HG03378 (cell line): ENCODE measurements around the gene RRAD.
"Not testable (repeated sequence)": the region's sequence is repeated elsewhere in the genome, so short reads cannot be mapped to it uniquely, and the experiment has no call there.

Source experiments
- ATAC-seq: cut with Tn5 transposase; IDR thresholded peaks from one replicate; pipeline ENCODE4 v1.9.1; 2021; ENCODE audit warnings: mild to moderate bottlenecking, moderate library complexity; ENCODE audit not compliant: unreplicated experiment

The RRAD gene

GRCh38 chr16:66925322-66925840 lies at the start of gene RRAD:
Gene RRAD (minus strand): TSS chr16:66925535. CDS start chr16:66925179, 356 bp downstream.
- ATAC-seq: no peak

- not testable (repeated sequence) for ATAC-seq
Observed at GRCh38 chr16:66974932-66975246, 49.6 kb upstream of the RRAD start.

- ATAC-seq: not testable (repeated sequence)
Observed at GRCh38 chr16:66974156-66974931, 49.0 kb upstream of the RRAD start.

- ATAC-seq: no peak
Observed at GRCh38 chr16:66973716-66974115, 48.4 kb upstream of the RRAD start.

GRCh38 chr16:66972983-66973382 lies 47.6 kb upstream of the RRAD start:
- ATAC-seq: no peak

GRCh38 chr16:66970775-66971720 lies 45.7 kb upstream of the RRAD start:
- no peak for ATAC-seq

- no peak for ATAC-seq
Observed at GRCh38 chr16:66968847-66969246, 43.5 kb upstream of the RRAD start.

GRCh38 chr16:66964049-66964448 lies 38.7 kb upstream of the RRAD start:
- no peak for ATAC-seq

GRCh38 chr16:66961914-66962313 lies 36.6 kb upstream of the RRAD start:
- ATAC-seq: no peak

- peak; percentile 69 for ATAC-seq
Observed at GRCh38 chr16:66961065-66961744, 35.9 kb upstream of the RRAD start, which contains the start of gene CES3. Gene CES3 (plus strand): TSS chr16:66961266. CDS start chr16:66961308, 42 bp downstream.

- no peak for ATAC-seq
Observed at GRCh38 chr16:66960270-66960669, 34.9 kb upstream of the RRAD start.

GRCh38 chr16:66959704-66960161 lies 34.4 kb upstream of the RRAD start:
- no peak for ATAC-seq

- no peak for ATAC-seq
Observed at GRCh38 chr16:66958857-66959703, 33.7 kb upstream of the RRAD start.

GRCh38 chr16:66956154-66956457 lies 30.8 kb upstream of the RRAD start:
- not testable (repeated sequence) for ATAC-seq

GRCh38 chr16:66955363-66956153 lies 30.2 kb upstream of the RRAD start:
- ATAC-seq: not testable (repeated sequence)

GRCh38 chr16:66954097-66954659 lies 28.8 kb upstream of the RRAD start:
- ATAC-seq: peak; percentile 58

- no peak for ATAC-seq
Observed at GRCh38 chr16:66953462-66954096, 28.2 kb upstream of the RRAD start.

- ATAC-seq: no peak
Observed at GRCh38 chr16:66952430-66953110, 27.2 kb upstream of the RRAD start.
